GM20000 (cell line): Measurements from ENCODE around the gene LHX5.

Source experiments
- DNase-seq: peaks from one replicate; pipeline ENCODE4 v3.0.0; 2012; ENCODE audit warnings: low spot score
- TF ChIP-seq, protein P1 (sequence below): IDR thresholded peaks from 2 replicates; pipeline ENCODE4 v1.5.1; 2012; ENCODE audit warnings: mild to moderate bottlenecking, control low read depth; ENCODE audit errors: extremely low read depth, missing control alignments

Gene LHX5

GRCh38 chr12:113418213-113418879, 53.3 kb downstream of the LHX5 start:
- TF ChIP-seq, protein P1, sequence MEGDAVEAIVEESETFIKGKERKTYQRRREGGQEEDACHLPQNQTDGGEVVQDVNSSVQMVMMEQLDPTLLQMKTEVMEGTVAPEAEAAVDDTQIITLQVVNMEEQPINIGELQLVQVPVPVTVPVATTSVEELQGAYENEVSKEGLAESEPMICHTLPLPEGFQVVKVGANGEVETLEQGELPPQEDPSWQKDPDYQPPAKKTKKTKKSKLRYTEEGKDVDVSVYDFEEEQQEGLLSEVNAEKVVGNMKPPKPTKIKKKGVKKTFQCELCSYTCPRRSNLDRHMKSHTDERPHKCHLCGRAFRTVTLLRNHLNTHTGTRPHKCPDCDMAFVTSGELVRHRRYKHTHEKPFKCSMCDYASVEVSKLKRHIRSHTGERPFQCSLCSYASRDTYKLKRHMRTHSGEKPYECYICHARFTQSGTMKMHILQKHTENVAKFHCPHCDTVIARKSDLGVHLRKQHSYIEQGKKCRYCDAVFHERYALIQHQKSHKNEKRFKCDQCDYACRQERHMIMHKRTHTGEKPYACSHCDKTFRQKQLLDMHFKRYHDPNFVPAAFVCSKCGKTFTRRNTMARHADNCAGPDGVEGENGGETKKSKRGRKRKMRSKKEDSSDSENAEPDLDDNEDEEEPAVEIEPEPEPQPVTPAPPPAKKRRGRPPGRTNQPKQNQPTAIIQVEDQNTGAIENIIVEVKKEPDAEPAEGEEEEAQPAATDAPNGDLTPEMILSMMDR, result no peak
- DNase-seq, result no peak

- DNase-seq, result no peak
- TF ChIP-seq, protein P1, result no peak
Observed at GRCh38 chr12:113416091-113416754, 55.4 kb downstream of the LHX5 start.

DNA sequence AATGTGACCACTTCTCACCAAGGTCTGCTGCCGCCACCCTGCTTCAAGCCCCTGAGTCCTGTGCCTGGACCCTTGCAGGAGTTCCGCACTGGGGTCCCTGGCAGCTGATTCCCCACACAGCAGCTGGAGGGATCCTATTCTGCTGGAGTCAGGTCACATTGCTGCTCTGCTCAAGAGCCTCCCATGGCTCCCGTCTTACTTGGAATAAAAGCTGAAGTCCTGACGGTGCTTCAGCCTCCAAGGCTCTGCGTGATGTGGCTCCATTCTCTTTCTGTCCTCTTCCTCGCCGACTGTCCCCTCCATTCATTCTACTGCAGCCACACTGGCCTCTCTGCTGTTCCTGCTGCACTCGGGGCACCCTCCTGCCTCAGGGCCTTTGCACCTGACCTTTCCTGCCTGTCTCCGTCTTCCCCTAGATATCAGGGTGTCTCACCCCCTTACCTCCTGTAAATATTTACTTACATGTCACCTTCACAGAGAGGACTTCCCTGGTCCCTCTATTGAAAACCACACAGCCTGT, 57.1 kb downstream of the LHX5 start:
- no peak for DNase-seq
- TF ChIP-seq, protein P1, result no peak

GRCh38 chr12:113413488-113413939, 58.2 kb downstream of the LHX5 start:
- TF ChIP-seq, protein P1, result no peak
- DNase-seq, result no peak
